ENCODE measurements around the gene GIN1.
A peak's percentile ranks its signal among the peaks of the same experiment; 100 is the strongest.
"Not testable (repeated sequence)": the region's sequence is repeated elsewhere in the genome, so short reads cannot be mapped to it uniquely, and the experiment has no call there.

The GIN1 gene

DNA sequence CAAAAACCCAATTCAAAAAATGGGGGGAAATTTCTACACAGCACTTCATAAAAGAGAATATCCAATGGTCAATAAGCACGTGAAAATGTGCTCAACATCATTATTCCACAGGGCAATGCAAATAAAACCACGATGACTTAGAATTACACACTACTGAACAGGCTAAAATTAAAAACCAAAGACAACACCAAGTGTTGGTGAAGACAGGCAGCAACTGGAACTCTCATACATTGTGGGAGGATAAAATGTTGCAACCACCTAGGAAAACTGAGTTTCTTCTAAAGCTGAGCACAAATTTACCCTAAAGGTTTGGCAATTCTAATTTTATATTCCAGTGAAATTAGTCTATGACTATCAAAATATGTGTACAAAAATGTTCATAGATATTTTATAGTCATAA, 9.5 kb downstream of the GIN1 start:
- DNase-seq (ENCODE audit: low read depth): no peak

DNA sequence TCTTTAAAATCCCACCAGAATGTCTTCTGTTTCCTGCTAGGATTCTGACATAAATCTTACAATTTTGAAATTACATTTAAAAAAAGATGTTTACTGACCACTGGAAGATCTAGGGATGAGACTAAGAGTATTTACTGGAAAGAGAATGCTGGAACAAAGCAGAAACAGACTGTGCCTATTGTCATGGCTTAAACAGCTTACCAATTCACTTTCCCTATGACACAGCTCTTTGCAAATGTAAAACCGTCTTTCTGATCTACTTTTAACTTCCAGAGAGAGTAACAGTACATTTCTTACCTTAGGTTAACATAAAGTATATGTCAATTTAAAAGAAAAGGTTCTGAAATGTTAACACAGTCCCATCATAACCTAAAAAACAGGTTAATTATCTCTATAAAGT, 10.7 kb downstream of the GIN1 start:
- DNase-seq (ENCODE audit: low read depth): no peak

DNA sequence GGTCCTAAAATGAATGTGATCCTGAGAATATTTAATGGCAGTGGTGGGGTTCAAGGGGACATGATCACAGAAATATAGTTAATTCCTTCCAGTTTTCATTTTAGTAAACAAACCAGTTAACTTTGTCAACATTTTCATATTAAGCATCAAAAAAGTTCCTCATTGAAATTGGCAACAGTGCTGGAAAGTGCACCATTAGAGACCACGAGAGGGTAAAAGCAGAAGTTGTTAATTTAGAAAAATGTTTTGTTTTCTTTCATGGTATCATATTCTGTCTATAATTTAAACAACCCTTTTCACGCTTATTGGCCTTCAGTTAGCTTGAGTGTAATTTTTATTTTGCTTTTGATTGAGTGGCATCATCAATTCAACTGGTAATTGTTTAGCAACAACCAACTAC, 11.9 kb downstream of the GIN1 start:
- DNase-seq (ENCODE audit: low read depth): no peak

DNA sequence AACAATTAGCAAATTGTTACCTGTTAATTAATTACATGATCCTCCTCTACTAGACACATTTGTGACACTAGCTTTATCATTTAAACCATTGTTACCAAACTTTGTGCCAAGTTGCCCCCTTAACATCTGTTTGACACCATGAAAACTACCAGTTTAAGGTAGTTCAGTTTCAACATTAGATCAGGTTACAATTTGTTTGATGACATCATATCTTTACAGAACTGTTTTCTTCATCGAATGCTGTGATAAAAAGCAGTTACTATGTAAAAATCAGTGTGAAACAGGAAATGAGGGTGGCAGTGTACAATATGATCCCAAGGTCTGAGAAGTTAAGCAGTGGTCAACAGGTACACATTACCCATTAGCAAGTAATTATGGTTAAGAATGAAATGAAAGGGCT, 17.7 kb downstream of the GIN1 start:
- DNase-seq (ENCODE audit: low read depth): no peak

DNA sequence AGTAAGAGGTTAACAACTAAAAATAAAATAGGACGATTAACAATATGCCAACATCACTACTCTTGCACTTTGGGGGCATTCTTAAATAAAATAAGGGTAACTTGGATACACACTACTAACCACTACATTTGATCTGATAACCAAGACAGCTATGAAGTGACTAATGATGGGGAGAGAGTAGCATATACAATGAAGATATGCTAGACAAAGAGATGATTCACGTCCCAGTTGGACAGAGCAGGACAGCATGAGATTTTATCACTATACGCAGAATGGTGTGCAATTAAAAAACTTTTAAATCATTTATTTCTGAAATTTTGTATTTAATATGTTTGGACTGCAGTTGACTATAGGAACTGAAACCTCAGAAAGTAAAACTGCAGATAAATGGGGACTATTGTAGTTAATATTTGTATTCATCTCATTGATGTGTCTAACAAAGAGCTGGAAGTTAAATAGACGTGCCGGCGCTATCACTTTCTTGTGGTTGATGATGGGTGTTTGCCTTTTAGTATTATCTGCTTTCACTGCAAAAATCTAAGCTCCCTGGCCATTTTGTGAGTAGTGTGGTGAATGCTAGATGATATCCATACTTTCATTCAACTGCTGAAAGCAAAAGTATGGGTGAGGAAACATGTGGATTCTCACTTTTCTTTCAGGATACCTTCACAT, 18.7 kb downstream of the GIN1 start:
- DNase-seq (ENCODE audit: low read depth): no peak

DNA sequence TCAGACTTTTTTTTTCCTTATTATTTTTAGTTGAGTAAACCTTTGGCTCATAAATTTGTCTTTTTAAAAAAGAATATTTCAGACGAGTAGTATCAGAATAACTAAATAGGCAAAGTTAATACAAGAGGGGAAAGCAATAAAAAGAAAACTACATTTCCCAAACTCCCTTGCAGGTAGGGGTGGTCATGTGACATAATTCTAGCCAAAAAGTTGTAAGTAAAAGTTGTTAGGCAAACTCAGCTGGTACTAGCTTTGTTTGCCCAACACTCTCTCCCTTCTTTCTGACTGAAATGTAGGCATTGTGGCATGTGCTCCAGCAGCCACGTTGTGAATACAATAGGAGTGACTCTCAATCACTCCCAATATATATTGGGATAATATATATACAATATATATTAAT, 20.9 kb downstream of the GIN1 start:
- DNase-seq (ENCODE audit: low read depth): no peak

DNA sequence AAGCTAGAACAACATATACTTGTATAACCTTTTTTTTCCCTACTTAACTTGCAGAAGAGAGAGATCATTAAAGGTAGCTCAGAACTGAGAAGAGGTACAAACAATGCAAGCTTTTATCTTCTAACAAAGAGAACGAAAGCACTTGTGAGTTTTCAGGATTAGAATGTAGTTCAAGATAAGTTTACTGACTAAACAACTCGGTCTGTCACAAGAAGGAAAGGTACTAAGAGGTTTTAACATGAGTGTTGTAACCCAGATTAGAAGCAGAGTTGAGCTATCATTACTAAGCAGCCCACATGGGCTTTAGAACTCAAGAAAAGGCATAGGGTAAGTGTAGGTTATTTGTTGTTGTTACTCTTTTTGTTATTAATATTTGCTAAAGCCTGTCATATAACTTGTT, 25.2 kb downstream of the GIN1 start:
- DNase-seq (ENCODE audit: low read depth): no peak

DNA sequence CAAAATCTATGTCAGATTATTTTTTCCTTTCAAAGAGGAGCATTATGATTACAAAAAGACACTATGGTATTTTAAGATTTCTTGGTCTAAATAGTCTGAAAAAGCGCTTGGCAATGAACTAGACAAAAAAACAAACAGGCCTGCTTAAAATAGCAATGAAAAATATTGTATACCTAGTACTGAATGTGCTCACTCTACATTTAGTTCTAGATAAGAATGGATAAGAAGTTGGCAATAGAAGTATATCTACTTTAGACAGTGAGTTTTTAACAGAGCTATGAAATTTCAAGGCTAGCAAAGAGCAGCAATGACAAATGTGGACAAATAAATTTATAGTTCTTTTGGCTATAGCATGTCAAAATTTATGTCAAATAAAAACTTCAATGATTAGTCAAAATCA, 26.2 kb downstream of the GIN1 start:
- no peak for DNase-seq (ENCODE audit: low read depth)

DNA sequence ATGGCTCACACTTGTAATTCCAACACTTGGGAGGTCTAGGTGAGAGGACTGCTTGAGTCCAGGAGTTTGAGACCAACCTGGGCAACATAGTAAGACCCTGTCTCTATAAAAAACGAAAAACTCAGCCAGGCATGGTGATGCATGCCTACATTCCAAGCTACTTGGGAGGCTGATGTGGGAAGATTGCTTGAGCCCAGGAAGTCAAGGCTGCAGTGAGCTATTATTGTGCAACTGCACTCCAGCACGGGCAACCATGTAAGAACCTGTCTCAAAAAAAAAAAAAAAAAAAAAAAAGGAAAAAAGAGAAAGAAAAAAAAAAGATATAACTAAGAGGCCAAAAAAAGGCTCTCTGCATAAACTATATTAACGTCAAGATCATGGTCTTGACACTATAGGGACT, 27.3 kb downstream of the GIN1 start:
- DNase-seq (ENCODE audit: low read depth): no peak

DNA sequence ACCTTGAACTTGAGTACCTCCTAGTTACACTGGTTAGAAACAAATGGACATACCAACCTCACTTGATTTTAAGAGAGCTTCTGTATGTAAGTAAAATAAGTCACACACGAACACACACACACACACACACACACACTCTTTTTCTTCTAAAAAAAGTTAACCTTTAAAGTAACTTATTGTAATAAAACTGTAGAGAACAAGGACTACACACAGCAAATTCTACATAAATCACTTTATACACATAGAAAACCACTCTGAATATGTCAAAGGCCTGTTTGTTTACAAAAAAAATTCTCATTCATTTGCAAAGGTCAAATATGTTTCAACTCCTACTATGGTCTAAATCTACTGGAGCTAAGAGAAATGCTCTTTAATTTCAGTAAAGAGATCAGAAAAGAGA, 29.1 kb downstream of the GIN1 start:
- no peak for DNase-seq (ENCODE audit: low read depth)

DNA sequence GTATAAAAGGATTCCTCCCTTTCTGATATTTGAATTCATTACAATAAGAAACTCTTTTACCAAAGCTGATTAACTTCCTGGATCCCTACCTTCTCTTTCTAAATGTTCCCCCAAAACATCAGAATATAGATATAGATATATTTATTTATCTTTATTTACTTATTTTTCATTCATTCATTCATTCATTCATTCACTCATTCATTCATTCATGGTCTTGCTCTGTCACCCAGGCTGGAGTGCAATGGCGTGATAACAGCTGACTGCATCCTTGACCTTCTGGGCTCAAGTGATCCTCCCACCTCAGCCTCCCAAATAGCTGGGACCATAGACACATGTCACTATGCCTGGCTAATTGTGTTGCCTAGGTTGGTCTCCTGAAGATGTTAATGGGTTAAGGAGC, 30.7 kb downstream of the GIN1 start:
- no peak for DNase-seq (ENCODE audit: low read depth)

DNA sequence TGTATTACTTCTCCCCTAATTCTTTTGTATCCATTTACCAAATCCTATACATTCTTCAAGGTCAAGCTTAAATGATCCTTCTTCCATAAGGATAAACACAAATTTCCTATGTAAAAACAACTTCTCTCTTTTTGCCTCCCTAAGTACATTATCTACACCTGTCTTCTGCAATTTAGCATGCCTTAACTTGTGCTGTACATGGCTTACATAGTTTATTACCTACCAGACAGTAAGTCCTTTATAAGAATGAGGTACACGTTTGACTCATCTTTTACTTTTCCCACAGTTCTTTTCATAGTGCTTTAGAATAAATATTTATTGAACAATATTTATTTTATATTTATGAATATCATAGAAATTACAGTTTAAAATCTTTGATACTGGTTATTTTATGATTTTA, 33.4 kb downstream of the GIN1 start:
- DNase-seq (ENCODE audit: low read depth): no peak

DNA sequence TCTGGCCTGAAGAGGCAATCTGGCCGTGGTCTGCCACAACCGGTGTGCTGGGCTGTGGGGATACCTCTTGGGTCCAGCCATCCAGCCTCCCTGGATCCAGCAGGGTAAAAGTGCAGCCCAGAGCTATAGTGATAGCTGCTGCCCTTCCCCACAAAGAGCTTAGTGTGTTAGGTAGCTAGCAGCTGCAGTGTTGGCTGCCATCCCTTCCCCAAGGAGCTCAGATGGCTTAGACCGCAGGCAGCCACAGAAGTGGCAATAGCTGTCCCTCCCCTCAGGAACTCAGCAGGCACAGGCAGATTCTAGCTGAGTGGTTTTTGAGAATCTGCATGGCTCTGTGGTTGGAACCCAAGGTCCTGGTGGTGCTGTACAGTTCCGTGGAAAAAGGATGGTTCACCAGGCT, 40.1 kb downstream of the GIN1 start:
- no peak for DNase-seq (ENCODE audit: low read depth)

DNA sequence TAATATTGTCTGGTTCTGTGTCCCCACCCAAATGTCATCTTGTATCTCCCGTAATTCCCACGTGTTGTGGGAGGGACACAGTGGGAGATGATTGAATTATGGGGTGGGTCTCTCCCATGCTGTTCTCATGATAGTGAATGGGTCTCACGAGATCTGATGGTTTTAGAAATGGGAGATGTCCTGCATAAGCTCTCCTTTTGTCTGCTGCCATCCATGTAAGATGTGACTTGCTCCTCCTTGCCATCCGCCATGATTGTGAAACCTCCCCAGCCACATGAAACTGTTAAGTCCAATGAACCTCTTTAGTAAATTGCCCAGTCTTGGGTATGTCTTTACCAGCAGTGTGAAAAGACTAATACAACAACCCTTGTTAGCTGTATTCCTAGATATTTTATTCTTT, 44.5 kb downstream of the GIN1 start:
- DNase-seq (ENCODE audit: low read depth): no peak

DNA sequence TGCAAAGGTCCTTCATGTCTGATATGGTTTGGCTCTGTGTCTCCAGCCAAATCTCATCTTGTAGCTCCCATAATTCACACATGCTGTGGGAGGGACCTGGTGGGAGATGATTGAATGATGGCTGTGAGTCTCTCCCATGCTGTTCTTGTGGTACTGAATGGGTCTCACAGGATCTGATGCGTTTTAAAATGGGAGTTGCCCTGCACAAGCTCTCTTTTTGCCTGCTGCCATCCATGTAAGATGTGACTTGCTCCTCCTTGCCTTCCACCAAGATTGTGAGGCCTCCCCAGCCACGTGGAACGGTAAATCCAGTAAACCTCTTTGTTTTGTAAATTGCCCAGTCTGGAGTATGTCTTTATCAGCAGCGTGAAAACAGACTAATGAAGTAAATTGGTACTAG, 46.4 kb downstream of the GIN1 start:
- not testable (repeated sequence) for DNase-seq (ENCODE audit: low read depth)

DNA sequence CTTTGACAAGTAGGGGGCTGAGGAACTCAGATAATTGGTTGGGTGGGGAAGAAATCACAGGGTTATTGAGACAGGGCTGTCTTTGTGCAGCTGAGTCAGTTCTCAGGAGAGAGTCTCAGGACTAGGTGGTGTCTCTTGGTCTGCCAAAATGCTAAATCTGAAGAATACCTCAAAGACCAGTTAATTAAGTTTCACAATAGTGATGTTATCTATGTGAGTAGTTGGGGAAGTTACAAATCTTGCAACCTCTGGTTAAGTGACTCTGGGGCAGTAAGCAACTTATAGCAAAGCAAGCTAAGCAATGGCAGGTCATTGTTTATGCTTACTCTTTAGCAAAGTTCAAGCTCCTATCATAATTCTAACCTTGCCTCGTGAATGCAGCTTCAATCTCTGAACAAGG, 53.6 kb downstream of the GIN1 start:
- DNase-seq (ENCODE audit: low read depth): no peak

DNA sequence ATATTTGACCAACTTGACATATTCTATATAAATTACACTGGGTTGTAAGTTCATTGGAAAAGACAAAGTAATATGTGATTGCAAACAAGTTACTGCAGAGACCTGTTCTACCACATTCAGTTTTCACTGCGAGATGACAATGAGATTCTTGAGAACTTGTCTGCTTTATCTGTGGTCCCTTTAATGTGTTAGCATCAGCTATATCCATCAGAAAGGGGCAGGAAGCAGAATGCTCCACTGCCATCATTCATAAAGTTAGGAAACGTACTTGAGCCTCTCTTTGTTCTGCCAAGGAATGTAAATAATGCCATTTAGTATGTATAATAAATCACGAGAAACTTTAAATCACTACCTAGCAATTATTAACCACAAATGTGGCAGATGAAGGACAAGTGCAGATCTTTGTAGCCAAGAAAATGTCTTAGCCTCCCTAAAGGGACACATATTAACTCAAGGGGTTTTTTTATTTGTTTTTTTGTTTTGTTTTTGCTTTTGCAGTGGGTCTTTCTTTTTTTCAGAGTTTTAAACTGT, 59.4 kb downstream of the GIN1 start:
- no peak for DNase-seq (ENCODE audit: low read depth)

DNA sequence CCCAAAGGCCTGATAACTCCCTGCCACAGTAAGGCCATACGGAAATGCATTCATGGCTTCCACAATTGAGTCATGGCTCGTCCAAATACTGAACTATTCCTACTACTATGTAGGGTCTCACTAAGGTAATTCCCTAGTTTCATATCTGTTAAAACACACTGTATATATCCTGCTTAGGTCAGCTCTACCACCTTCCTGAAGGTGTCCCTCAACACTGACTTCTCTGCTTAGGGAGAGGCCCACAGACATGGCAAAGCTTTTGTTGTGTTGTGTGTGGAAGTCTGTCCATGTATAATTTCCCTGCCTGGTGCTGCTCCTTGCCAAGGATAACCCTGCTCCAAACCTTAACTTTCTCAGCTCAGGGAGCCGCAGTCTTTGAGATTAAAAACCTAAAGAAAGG, 60.4 kb downstream of the GIN1 start:
- no peak for DNase-seq (ENCODE audit: low read depth)

DNA sequence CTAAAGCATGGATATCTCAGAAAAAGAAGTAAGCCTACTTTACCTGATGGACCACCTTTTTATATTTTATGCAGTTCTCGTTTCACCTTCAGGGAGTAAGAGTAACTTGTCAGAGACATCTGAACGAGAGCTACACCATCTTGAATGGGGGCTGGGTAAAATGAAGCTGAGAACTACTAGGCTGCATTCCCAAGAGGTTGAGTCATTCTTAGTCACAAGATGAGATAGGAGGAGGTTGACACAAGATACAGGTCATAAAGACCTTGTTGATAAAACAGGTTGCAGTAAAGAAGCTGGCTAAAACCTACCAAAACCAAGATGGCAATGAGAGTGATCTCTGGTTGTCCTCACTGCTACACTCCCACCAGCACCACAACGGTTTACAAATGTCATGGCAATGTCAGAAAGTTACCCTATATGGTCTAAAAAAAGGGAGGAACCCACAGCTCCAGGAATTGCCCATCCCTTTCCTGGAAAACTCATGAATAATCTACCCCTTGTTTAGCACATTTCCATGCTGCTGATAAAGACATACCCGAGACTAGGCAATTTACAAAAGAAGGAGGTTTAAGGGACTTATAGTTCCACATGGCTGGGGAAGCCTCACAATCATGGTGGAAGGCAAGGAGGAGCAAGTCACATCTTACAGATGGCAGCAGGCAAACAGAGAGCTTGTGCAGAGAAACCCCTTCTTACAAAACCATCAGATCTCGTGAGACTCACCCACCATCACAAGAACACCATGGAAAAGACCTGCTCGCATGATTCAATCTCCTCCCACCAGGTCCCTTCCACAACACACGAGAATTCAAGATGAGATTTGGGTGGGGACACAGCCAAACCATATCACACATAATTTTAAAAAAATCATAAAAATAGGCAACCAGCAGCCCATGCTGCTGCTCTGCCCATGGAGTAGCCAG, 62.5 kb downstream of the GIN1 start:
- no peak for DNase-seq (ENCODE audit: low read depth)

DNA sequence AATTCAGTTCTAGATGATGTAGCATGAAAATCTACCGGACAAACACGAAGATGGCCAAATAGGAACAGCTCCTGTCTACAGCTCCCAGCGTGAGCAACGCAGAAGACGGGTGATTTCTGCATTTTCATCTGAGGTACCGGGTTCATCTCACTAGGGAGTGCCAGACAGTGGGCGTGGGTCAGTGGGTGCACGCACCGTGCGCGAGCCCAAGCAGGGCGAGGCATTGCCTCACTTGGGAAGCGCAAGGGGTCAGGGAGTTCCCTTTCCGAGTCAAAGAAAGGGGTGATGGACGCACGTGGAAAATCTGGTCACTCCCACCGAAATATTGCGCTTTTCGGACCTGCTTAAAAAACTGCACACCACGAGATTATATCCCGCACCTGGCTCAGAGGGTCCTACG, 73.2 kb downstream of the GIN1 start:
- not testable (repeated sequence) for DNase-seq (ENCODE audit: low read depth)

DNA sequence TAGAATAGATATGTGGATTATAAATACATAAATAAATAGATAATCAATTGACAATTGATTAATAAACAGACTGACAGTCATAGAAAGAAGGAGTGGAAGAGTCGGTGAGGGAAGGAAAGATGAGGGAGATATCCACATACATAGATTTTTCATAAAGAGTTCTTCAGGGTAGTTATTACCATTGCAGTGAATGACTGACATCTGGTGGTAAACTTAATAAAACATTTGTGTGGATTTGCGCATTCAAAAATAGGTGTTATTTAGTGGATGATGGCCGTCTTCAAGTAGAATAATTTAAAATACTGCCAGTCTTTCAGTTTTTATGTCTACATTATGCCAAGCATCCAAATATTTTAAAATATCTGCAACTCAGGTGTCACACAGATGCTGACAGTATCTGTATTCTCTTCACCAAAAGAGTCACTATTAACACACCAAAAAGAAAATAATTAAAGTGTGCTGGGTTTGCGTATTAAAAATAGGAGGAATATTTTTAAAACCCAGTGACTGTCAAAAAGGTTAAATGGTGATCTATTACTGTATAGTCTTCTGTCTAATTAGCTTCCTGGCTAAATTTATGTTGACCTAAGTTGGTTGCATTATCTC, 78.8 kb downstream of the GIN1 start:
- peak; percentile 62 for DNase-seq (ENCODE audit: low read depth)

DNA sequence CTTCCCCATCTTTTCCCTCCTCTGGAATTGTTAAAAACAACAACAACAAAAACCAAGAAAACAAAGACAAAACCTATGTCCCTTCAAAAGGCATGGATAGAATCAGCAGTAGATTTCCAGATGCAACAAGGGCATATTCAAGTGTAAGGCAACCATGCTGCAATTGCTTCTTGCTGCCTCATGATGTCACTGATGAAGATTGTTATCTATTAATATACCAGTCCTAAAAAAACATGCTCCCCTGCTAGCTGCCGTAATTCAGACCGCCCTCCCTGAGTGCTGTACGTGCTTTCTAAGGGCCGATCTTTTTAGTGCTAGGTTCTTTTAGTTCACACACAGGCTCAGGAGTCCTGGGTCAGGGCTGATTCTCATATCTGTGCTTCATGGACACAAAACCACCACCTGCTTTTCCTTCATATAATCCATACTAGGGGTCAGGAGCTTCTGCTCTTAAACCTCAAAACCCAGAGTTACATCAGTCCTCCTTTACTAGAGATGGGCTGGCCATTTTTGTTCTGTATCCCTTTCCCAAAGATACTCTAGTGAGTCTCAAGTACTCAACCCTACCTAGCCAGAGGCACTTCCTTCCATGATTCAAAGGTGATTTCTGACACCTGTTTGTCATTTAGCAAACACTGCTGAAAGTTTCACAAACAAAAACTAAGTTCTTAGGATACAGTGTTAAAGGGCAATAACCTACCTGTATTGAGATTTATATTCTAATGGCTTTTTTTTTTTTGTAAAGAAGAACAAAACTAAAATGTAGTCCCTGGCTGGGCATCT, 82.1 kb downstream of the GIN1 start:
- DNase-seq (ENCODE audit: low read depth): no peak

Data from fibroblast of the conjunctiva (primary cell).